HG02938 (cell line): Measurements from ENCODE around the gene EHD4.

Experiments
- ATAC-seq: cut with Tn5 transposase; IDR thresholded peaks from one replicate; pipeline ENCODE4 v1.9.1; 2021; ENCODE audit warnings: mild to moderate bottlenecking, moderate library complexity; ENCODE audit not compliant: unreplicated experiment

EHD4 gene

GRCh38 chr15:41884458-41884857 lies 87.9 kb downstream of the EHD4 start:
- ATAC-seq: no peak

GRCh38 chr15:41883484-41883825 lies 88.9 kb downstream of the EHD4 start:
- ATAC-seq: no peak

GRCh38 chr15:41882689-41883483 lies 89.5 kb downstream of the EHD4 start:
- ATAC-seq: no peak

- ATAC-seq: no peak
Measured at GRCh38 chr15:41881920-41882688, 90.3 kb downstream of the EHD4 start.

- no peak for ATAC-seq
Measured at GRCh38 chr15:41881550-41881919, 90.8 kb downstream of the EHD4 start.

GRCh38 chr15:41881086-41881485 lies 91.3 kb downstream of the EHD4 start:
- no peak for ATAC-seq

- ATAC-seq: no peak
Measured at GRCh38 chr15:41880156-41880877, 92.0 kb downstream of the EHD4 start.

GRCh38 chr15:41879321-41879845 lies 93.0 kb downstream of the EHD4 start:
- ATAC-seq: no peak

GRCh38 chr15:41878355-41878699 lies 94.0 kb downstream of the EHD4 start:
- no peak for ATAC-seq

- no peak for ATAC-seq
Measured at GRCh38 chr15:41877631-41878354, 94.6 kb downstream of the EHD4 start.

- no peak for ATAC-seq
Measured at GRCh38 chr15:41876689-41877088, 95.7 kb downstream of the EHD4 start.

GRCh38 chr15:41876007-41876406 lies 96.3 kb downstream of the EHD4 start:
- ATAC-seq: no peak

GRCh38 chr15:41874736-41875135 lies 97.6 kb downstream of the EHD4 start:
- no peak for ATAC-seq

- ATAC-seq: no peak
Measured at GRCh38 chr15:41873711-41874110, 98.6 kb downstream of the EHD4 start.

GRCh38 chr15:41872166-41872747 lies 100.1 kb downstream of the EHD4 start:
- ATAC-seq: no peak

GRCh38 chr15:41871175-41871905 lies 101.0 kb downstream of the EHD4 start:
- no peak for ATAC-seq

- ATAC-seq: no peak
Measured at GRCh38 chr15:41870689-41871081, 101.7 kb downstream of the EHD4 start.

GRCh38 chr15:41869770-41870688 lies 102.3 kb downstream of the EHD4 start:
- no peak for ATAC-seq

- no peak for ATAC-seq
Measured at GRCh38 chr15:41868321-41868720, 104.0 kb downstream of the EHD4 start.
